ENCODE results near the gene AMIGO3.

Gene AMIGO3

DNA sequence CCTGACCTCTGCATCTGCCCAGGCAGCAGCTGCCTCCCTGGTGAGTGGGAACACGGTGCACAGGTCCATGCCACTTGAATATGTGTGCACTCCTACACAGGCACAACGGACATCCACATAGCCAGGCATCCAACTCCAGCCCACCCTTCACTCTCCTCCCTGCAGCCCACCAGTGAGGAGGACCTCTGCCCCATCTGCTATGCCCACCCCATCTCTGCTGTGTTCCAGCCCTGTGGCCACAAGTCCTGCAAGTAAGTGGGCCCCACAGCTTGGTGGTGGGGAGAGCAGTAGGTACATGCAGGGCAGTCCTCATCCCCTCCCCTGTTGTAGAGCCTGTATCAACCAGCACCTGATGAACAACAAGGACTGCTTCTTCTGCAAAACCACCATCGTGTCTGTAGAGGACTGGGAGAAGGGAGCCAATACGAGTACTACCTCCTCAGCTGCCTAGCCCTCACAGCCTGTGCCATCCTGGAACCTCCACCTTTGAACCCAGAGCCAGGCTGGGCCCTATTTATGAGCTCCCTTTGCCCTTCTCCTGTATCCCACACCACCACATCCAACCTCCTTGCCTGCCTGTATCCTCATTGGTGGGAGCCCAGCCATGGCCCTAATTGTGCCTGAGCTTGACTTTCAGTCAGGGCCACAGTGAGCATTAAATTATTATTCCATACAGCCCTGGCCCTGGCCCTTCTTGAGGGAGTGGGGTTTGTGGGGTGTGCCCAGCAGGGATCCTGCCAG is 1.5 kb upstream of the AMIGO3 start:
- H3K4me3 ChIP-seq (replicated peaks; ENCODE audit: low read depth, low read length), result no peak overlapping the region
- no peaks in the 10 kb centered on the region for H3K27me3 ChIP-seq (replicated peaks; ENCODE audit: control insufficient read depth, insufficient read depth, low read length)
- peaks cover 29% of the 10 kb centered on the region for H3K36me3 ChIP-seq (ENCODE audit: control insufficient read depth, insufficient read depth, low read length)
- DNase-seq (ENCODE audit: extremely low read depth, insufficient read length), result no peak
- TF ChIP-seq, protein P1, sequence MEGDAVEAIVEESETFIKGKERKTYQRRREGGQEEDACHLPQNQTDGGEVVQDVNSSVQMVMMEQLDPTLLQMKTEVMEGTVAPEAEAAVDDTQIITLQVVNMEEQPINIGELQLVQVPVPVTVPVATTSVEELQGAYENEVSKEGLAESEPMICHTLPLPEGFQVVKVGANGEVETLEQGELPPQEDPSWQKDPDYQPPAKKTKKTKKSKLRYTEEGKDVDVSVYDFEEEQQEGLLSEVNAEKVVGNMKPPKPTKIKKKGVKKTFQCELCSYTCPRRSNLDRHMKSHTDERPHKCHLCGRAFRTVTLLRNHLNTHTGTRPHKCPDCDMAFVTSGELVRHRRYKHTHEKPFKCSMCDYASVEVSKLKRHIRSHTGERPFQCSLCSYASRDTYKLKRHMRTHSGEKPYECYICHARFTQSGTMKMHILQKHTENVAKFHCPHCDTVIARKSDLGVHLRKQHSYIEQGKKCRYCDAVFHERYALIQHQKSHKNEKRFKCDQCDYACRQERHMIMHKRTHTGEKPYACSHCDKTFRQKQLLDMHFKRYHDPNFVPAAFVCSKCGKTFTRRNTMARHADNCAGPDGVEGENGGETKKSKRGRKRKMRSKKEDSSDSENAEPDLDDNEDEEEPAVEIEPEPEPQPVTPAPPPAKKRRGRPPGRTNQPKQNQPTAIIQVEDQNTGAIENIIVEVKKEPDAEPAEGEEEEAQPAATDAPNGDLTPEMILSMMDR (IDR thresholded peaks at IDR 0.05; ENCODE audit: insufficient read depth, low read length, poor library complexity, severe bottlenecking), result no peak

DNA sequence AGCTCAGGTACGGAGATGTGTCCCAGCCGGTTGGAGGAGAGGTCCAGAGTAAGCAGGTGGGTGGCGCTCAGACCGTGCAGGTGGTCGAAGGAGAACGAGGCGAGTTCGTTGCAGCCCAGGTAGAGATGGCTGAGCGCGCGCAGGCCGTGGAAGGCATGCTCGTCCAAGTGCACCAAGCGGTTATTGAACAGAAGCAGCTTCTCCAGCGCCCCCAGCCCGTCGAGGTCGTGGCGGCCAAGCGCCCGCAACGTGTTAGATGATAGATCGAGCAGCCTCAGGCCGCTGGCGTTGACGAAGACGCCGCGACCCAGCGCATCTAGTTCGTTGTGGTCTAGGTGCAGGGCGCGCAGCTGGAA is 648 bp downstream of the AMIGO3 start:
- H3K27me3 ChIP-seq (replicated peaks; ENCODE audit: control insufficient read depth, insufficient read depth, low read length), result no peaks in the 10 kb centered on the region
- DNase-seq (ENCODE audit: extremely low read depth, insufficient read length), result peak; percentile 52
- TF ChIP-seq, protein P1 (IDR thresholded peaks at IDR 0.05; ENCODE audit: insufficient read depth, low read length, poor library complexity, severe bottlenecking), result no peak
- peaks cover 30% of the 10 kb centered on the region for H3K36me3 ChIP-seq (ENCODE audit: control insufficient read depth, insufficient read depth, low read length)
- peak overlapping the region; percentile 67 for H3K4me3 ChIP-seq (replicated peaks; ENCODE audit: low read depth, low read length)

DNA sequence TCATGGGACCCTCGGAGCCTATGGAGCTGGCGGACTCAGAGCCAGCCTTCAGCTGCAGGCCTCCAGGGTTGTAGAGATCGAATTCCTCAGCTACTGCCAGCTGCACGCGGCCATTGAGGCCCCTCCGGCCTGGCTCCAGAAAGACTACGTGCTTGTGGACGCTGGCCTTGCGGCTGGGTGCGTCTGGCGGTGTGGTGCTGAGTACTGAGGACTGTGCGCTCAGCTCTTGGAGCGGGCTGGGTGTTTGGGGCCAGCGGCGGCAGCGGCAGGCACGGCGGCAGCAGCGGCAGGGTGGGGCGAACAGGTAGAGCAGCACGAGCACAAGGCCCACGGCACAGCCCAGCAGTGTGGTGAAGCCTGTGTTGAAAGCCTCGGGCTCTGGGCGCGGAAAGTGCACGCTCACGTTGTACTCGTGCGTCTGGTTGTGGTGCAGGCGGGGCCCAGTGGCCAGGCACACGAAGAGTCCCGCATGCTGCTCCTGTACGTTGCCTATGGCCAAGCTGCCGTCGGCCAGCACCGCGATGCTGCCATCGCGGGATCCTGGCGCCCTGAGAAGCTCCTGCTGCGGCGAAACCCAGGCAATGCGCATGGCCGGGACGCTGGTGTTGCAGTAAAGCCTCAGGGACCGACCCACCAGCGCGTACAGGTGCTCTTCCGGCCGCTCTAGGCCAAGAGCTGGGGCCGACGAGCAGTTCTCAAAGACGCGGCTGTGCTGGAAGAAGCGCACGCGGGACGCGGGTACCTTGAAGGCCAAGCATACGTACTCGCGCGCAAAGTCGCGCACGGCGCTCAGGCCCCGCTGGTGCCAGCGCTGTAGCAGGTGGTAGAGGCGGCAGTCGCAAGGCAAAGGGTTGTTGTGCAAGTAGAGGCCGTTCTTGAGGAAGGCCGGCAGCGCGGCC is 1.3 kb downstream of the AMIGO3 start:
- TF ChIP-seq, protein P1 (IDR thresholded peaks at IDR 0.05; ENCODE audit: insufficient read depth, low read length, poor library complexity, severe bottlenecking), result no peak
- DNase-seq (ENCODE audit: extremely low read depth, insufficient read length), result peak; percentile 47
- Histone ChIP-seq H3K27me3 (replicated peaks; ENCODE audit: control insufficient read depth, insufficient read depth, low read length) (no peaks in the 10 kb centered on the region), H3K4me3 (replicated peaks; ENCODE audit: low read depth, low read length) (no peak overlapping the region), H3K36me3 (ENCODE audit: control insufficient read depth, insufficient read depth, low read length) (peaks cover 30% of the 10 kb centered on the region)

DNA sequence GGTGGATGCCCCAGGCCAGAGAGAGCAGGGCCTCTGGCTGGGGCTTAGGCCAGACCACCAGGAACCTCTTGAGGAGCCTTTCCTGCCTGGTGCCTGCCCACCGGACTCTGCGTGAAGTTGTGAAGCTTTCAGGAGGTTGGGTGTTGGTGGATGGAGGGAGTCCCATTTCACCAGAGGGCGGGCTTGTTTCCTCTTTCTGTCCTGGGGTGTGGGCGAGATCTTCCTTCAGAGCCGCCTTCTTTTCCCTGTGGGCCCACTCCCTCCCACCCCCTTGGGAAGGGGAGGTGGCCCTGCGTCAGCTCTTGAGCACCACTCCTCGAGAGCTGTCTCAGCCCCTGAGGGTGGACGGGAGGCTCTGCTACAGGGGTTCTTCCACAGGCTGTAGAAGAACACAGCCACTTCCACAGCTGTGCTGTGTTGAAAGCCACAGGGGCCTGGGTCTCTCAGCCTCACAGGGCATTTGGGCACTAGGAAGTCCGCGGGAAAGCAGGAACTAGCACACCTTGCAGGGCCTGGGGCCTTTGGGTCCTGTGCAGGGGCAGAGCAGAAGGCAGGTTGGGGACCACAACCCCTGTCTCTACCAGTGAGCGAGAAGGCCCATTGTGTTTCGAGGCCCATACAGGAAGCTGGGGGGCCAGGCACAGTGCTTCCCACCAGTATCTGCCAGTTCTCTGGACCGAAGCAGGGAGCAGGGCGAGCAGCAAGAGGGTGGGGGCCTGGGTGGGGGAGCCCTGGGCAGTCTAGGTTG is 2.1 kb downstream of the AMIGO3 start:
- no peak overlapping the region for H3K4me3 ChIP-seq (replicated peaks; ENCODE audit: low read depth, low read length)
- TF ChIP-seq, protein P1 (IDR thresholded peaks at IDR 0.05; ENCODE audit: insufficient read depth, low read length, poor library complexity, severe bottlenecking), result no peak
- peak; percentile 18 for DNase-seq (ENCODE audit: extremely low read depth, insufficient read length)
- H3K27me3 ChIP-seq (replicated peaks; ENCODE audit: control insufficient read depth, insufficient read depth, low read length), result no peaks in the 10 kb centered on the region
- H3K36me3 ChIP-seq (ENCODE audit: control insufficient read depth, insufficient read depth, low read length), result peaks cover 31% of the 10 kb centered on the region

DNA sequence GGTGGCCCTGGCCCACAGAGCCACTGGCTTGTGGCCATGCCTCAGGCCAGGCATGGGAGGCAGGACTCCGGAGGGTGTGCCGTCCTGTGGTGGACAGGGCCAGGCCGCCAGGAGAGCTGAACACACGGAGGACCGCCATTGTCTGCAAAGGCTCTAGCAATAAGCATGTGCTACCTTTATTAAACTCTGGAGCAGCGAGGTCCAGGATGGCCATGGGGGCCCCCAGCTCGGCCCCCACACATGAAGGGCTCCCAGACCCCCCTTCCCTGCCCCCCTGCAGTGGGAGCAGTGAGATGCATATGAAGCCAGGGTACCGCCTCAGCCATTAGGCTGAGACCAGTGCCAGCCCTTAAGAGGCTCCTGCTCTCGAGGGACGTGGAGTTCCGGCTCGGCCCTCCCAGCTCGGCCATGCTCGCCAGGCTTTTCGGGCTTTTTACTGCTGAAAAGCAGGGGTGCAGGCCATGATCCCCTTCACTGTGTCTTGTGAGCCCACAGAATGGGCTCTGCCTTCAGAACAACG is 2.7 kb downstream of the AMIGO3 start:
- TF ChIP-seq, protein P1 (IDR thresholded peaks at IDR 0.05; ENCODE audit: insufficient read depth, low read length, poor library complexity, severe bottlenecking), result no peak
- peaks cover 26% of the 10 kb centered on the region for H3K36me3 ChIP-seq (ENCODE audit: control insufficient read depth, insufficient read depth, low read length)
- DNase-seq (ENCODE audit: extremely low read depth, insufficient read length), result peak; percentile 14

More for the DNA sequence above, 2.7 kb downstream of the AMIGO3 start:
- no peak overlapping the region for H3K4me3 ChIP-seq (replicated peaks; ENCODE audit: low read depth, low read length)
- no peaks in the 10 kb centered on the region for H3K27me3 ChIP-seq (replicated peaks; ENCODE audit: control insufficient read depth, insufficient read depth, low read length)

Measured in GM06990 (cell line).